AG10803 (cell line): ENCODE results near the gene HRH1.
"Not testable (repeated sequence)": the region's sequence is repeated elsewhere in the genome, so short reads cannot be mapped to it uniquely, and the experiment has no call there.

Source experiments
- DNase-seq: peaks from one replicate; pipeline ENCODE4 v3.0.0; 2010; ENCODE audit warnings: low read depth
- H3K4me3 ChIP-seq: 2 replicates; pipeline ENCODE4 v1.5.1; 2011; ENCODE audit warnings: mild to moderate bottlenecking, low read length, control low read depth
- TF ChIP-seq, protein P1 (sequence below): conservative IDR thresholded peaks from 2 replicates; pipeline ENCODE4 v1.5.1; 2011; ENCODE audit warnings: mild to moderate bottlenecking, low read length, control low read depth, inconsistent platforms

Gene HRH1

GRCh38 chr3:11198495-11198894 is 44.2 kb downstream of the HRH1 start:
- TF ChIP-seq, protein P1, sequence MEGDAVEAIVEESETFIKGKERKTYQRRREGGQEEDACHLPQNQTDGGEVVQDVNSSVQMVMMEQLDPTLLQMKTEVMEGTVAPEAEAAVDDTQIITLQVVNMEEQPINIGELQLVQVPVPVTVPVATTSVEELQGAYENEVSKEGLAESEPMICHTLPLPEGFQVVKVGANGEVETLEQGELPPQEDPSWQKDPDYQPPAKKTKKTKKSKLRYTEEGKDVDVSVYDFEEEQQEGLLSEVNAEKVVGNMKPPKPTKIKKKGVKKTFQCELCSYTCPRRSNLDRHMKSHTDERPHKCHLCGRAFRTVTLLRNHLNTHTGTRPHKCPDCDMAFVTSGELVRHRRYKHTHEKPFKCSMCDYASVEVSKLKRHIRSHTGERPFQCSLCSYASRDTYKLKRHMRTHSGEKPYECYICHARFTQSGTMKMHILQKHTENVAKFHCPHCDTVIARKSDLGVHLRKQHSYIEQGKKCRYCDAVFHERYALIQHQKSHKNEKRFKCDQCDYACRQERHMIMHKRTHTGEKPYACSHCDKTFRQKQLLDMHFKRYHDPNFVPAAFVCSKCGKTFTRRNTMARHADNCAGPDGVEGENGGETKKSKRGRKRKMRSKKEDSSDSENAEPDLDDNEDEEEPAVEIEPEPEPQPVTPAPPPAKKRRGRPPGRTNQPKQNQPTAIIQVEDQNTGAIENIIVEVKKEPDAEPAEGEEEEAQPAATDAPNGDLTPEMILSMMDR: no peak
- no peak overlapping the region for H3K4me3 ChIP-seq
- DNase-seq: no peak

DNA sequence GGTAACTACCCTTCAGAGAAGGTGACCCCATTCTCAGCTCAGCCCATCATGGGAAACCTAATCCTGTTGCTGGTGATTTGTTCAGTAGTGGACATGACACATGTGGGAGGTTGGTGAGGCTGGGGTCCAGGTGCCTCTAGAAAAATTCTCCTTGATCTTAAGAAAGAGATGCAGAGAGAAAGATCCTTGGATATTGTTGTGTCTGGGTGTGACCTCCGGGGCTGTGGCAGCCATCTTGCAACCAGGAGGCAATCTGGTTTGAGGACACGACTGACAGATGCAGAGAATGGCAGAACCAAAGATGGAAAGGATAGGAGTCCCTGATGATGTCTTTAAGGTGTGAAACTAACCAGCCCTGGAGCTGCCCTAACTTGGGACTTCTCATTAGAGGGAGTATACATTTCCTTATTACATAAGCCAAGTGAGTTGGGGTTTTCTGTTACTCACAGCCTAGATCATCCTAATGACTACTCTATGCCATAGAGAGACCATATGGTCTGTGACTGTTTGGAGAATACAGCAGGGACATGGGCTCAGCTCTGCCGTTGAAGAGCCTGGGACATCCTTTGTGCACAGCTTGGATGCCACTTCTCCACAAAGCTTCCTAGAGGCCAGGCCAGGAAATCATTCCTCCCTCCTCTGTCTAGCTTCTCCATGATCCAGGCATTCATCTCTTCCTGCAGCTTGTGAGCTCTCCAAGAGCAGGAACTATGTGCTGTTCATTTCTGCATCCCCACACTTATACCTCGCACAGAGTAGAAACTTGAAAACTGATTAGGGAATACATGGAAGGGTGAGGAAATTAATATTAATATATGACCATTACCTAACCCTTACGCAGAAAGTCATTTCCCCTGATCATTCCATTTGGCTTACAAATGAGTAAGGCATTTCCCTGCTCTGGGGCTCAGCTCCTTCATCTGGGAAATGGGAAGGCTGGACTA is 45.9 kb downstream of the HRH1 start:
- TF ChIP-seq, protein P1: no peak
- peak; percentile 43 for DNase-seq
- no peak overlapping the region for H3K4me3 ChIP-seq

GRCh38 chr3:11201251-11202019 is 47.1 kb downstream of the HRH1 start:
- TF ChIP-seq, protein P1: no peak
- peak; percentile 40 for DNase-seq
- H3K4me3 ChIP-seq: no peak overlapping the region

DNA sequence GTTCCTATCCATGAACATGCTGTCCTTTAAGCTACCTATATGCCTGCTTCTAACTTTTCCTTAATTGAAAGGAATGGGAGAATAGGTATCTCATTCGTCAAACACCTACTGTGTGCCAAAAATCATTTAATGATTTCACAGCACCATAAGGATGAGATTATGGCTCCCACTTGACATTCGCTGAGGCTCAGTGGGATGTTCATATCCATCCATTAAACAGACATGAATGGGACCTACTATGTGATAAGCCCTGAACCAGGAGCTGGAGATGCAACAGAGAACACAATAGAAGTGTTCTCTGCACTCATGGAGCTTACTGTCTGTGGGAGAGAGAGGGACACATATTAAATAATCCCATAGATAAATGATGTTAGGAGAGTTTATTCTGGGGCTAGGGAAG is 49.7 kb downstream of the HRH1 start:
- H3K4me3 ChIP-seq: no peak overlapping the region
- DNase-seq: no peak
- TF ChIP-seq, protein P1: no peak

DNA sequence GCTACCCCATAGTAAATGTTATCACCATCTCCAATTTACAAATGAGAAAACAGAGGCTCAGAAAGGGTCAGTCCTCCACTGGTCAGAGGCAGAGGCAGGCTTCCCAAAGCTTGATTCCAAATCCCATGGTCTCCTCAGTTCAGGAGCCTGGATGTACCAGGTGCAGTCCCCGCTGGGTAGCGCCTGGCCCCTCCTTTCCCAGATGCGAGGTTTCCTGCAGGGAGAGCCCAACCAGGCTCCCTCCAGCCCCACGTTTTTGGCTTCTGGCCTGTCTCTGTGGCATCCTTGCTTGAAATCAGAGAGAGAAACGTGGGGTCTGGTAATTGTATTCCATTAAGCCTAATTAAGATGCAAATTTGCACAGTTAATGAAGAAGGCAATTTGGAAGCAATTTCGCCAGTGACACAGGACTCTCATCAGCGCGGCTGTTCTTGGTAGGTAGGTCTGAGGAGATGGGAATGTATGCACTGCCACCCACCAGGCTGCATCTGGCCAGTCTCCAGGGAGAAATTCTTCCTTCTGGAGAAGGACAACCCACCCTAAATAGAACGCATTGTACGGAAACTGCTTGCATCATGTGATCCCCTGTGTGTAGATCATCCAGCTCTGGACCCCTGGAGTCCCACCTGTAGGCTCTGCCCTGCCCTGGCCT is 50.5 kb downstream of the HRH1 start:
- DNase-seq: no peak
- H3K4me3 ChIP-seq: no peak overlapping the region
- TF ChIP-seq, protein P1: no peak

- TF ChIP-seq, protein P1: peak; percentile 32
- not testable (repeated sequence) for H3K4me3 ChIP-seq
- peak; percentile 48 for DNase-seq
Observed at GRCh38 chr3:11205881-11206280, 51.6 kb downstream of the HRH1 start.
